HL-60/S4 (cell line): ENCODE results near the gene YTHDC2.

ENCODE experiments used
- in situ Hi-C: fragments of 300-500 bp; cut with MboI; formaldehyde crosslinking; loops from 2 replicates; pipeline ENCODE4 v1.14.3; 2022; ENCODE audit warnings: low sequenced_read_pairs

YTHDC2 gene

DNA sequence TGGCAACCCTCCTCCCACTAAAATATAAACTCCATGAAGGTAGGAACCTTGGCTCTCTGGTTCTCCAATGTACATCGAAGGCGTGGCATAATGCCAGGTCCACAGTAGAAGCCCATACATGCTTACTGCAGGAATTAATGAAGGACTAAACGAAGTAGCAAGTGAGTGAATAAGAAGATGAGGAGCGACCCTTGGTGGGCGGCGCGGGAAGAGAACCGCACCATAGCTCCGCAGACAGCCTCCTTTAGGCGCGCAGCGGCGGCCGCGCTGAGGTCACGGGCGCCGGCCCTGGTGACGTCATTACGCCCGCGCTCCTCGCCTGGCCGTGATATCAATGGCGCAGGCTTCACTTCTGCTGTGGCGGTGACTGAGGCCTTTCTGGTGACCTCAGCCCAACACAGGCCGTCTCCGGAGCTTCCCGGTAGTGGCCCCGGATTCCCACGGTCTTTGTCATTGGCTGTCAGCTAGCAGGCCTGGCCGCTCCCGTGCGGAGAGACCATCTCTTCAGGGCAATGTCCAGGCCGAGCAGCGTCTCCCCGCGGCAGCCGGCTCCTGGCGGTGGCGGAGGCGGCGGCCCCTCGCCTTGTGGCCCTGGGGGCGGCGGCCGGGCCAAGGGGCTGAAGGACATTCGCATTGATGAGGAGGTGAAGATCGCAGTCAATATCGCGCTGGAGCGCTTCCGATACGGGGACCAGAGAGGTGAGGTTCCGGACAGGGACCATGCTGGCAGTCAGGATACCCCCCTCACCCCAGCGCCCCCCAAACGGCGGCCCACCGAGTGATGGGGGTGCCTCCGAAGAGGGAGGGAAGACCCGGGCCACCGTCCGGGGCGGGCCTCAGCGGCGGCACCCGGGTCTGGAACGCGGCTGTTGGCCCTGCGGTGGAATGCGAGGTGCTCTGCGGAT is at the start of gene YTHDC2:
Gene YTHDC2 (plus strand): TSS at position 311 of the 905 bp plus-strand sequence. CDS start 202 bp downstream, at position 513.
- in situ Hi-C loops: loop anchor here (25.0 kb wide), 1 partner anchor 176 kb away; no protein-coding TSS in a partner anchor

DNA sequence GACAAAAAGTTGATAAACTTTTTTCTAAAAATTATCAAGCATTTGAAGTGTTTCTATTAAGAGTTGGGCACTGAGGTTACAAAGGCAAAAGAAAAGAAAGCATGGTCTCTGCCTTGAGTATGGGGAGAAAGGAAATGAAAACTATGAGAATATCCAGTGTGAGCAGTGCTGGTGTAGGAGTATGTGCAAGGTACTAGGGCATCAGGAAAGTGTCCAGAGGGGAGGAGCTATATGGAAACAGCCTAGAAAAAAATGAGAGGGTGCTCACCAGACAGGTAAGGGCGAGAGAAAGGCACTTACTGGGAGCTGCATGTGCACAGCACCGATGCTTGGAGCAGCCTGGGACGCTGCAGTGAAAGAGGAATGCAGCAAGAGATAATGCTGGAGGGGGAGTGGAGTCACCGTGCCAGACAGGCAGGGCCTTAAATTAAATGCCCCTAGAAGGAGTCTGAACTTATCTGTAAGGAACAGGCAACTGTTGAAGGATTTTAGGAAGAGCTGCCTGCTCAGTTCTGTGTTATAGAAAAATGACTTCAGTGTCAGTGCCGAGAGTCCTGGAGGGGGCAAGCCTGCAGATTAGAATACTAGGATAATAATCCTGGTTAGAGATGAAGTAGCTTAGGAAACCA is 39.3 kb upstream of the YTHDC2 start:
- in situ Hi-C loops: no loop called here

DNA sequence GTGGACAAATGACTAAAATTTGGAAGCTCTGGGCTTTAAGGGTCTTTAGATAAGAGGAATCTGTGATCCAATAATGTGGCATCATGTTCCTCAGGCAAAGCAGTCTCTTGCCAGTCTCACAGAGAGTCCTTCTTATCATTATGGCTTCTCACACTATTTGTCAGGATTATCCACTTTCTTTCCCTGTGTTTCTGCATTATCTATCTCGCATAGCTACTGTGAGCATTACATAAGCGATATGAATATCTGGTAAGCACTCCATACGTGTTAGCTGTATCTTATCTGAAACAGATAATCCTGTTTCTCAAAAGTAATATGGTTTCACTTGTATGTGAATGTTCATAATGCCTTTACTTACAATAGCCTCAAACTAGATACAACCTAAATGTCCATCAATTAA is 34.8 kb upstream of the YTHDC2 start:
- in situ Hi-C loops: no loop called here

DNA sequence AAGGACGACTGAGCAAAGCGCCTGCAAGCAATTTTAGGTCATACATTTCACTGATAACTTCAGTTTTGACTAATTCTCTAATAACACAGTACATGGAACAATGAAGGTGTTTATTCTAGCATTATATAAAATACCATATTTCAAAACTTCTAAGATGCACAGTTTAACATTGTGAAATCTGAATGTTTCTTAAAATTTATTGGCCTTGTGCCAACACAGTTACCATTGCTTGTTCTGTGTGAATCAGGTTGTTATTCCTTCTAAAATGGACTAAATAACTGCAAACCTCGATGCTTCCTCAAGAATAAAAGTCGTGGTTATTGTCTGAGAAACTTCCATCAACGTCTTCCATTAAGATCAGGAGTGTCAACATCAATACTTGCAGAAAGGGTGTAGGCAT is 33.3 kb upstream of the YTHDC2 start:
- in situ Hi-C loops: no loop called here

DNA sequence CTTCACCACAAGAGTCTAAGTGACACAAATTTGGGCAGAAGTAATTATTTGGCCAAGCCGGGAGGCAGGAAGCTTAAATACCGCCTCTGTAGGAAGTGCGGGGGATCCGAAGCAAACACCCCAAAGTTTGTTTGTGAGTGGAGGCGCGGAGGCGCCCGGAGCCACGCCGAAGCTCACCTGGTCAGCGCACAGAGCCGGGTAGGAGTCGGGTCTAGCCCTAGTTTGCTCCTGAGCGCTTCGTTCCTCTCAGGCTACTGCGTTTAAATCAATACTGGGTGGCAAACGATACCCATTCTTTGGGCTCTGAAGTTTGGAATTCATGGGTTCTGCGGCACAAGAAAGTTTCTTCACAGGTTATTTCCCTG is 26.1 kb upstream of the YTHDC2 start:
- in situ Hi-C loops: no loop called here

DNA sequence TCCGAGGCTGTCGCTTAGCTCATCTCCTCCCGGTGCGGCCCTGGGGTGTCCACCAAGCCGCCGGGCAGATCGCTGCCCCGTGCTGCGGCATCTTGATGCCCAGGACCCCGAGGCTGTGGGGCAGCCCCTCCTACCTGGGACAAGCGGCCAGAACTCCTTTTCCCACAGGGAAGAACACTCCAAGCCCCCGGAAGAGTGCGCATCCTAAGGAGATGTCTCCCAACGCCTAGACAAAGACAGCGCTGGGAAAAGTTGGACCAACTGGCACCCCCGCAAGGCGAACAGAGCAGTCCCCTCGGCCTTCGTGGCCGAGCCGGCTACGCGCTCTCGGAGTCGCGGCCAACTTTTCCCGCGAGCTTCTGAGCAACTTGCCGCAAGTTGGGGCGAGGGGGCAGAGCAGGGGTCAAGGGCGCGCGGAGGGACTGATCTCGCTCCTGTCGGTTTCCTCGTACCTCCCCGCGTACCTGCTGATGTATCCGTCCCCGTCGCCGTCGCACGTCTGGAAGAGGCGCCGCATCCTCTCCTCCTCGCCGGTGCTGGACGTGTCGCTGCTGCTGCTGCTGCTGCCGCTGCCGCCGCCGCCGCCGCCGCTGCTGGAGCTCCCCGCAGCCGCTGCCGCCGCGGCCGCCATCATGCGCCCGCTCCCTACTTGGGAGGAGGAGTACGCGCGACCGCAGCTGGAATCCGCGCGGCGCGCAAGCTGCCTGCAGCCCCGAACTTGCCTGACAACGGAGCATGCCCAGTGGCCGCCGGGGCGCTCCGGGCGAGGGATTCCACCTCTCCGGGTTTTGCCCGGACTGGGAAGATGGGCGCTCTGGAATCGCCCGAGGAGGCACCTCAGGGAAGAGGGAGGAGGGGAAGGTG is 25.5 kb upstream of the YTHDC2 start, which contains the start of gene MCC:
Gene MCC (minus strand): TSS at position 673 of the 864 bp plus-strand sequence.
- in situ Hi-C loops: no loop called here

DNA sequence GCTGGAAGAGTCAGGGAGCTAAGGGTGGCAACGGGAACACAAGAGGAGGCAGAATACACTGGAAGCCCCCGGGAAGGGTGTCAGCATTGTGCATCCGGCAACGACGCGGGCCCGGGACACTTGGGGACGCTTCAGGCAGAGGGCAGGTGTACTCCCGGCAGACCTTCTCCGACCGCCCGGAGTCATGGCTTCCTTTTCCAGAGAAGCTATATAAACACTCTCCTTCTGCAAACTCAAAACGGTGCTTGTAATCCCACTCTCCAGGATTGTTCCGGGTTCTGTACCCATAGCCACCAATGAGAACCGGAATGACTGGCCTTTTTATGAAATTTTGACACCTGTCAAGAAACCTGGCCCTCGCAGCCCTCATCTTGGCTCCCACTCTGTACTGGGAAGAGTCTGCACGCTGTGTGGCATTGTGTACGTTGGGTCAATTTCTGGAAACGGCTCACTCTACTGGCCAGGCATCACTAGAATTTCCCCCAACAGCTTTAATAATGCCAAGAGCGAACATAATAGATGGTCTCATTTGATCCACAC is 24.8 kb upstream of the YTHDC2 start:
- in situ Hi-C loops: no loop called here

DNA sequence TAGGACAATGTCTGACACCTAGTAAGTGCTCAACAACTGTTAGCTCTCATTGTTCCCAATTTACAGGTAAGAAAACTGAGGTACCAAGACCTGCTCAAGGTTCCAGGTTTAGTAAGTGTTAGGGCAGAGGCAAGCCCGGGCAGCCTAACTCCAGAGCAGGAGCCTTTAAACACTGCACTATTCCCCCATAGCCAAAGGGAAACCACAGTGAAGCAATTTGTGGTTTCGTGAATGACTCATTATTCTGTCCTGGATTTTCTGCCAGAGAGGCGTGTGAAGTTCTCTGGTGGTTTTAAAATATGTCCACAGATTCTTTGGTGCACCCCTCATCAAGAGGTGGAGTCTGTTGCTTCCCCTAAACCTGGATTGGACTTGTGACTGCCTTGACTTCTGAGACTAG is 24.2 kb upstream of the YTHDC2 start:
- in situ Hi-C loops: no loop called here

DNA sequence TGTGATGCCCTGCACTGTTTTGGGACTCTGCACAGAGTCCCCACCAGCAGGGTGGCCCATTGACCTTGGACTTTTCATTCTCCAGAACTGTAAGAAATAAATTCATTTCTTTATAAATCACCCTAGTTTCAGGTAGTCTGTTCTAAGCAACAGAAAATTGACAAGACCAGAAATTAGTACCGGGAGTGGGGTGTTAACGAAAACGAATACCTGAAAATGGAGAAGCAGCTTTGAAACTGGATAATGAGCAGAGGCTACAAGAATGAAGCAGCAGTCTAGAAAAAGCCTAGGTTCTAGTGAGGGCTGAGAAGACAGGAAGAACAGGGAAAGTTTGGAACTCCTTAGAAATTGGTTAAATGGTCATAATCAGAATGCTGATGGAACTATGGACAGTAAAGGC is 23.2 kb upstream of the YTHDC2 start:
- in situ Hi-C loops: no loop called here

DNA sequence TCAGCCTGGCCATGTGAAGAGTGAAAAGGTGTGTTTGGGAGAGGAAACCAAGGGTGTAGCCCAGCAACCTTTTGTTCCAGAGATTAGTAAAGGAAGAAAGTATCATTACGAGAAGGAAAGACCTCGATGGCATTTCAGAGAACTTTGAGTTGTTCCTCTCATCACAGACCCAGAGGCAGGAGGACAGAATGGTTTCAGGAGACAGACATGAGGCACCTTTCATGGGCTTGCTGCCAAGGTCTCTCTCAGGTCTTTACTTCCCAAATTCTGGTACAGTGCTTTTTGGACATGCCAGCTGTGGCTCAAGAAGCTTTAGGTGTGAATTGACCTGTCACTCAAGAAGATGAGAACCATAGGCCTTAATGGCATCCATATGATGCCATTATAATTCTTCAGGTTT is 22.5 kb upstream of the YTHDC2 start:
- in situ Hi-C loops: no loop called here

DNA sequence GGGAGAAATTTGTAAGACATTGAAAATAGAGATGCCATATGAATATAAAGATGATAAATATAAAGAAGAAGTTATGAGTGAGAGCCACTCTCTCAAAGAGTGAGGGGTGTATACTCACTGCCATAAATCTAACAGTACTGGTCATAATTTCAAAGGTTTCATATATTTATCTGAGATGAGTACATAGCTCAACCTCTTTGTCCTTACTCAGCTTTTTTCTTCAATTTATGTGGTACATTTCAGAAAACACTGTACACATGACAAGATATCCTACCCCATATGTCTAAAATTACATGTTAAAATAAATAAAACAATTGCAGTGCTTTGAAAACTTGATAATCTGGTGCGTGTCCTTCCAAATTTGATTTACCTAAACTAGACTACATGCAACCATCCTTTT is 20.0 kb upstream of the YTHDC2 start:
- in situ Hi-C loops: no loop called here

DNA sequence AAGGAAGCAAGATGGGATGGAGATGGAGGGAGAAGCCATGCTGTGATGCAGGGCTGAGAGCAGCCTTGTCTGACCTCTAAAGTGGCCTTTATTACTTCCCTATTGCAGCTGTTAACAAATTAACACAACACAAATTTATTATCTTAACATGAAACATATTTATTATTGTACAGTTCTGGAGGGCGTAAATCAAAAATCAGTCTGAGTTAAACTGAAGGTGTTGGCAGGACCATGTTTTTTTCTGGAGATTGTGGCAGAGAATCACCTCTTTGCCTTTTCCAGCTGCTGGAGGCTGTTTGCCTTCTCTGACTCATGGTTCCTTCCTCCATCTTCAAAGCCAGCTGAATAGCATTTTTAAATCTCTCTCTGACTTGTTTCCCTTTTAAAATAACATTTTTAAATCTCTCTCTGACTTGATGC is 18.1 kb upstream of the YTHDC2 start:
- in situ Hi-C loops: no loop called here

DNA sequence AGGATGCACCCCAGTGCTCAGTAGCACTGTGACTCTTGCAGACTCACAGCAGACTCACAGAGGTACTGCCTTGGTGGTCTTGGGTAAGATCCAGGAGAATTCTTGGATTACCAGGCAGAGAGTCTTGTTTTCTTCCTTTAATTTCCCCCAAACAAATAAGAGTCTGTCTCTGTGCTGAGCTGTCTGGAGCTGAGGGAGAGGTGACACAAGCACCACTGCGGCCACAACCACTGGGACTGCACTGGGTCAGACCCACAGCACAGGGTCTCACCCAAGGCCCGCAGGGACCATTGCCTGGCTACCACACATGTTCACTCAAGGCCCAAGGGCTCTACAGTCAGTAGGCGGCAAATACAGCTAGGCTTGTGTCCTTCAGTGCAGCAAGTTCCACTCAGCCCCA is 11.4 kb upstream of the YTHDC2 start:
- in situ Hi-C loops: loop anchor here (25.0 kb wide), 1 partner anchor 165 kb away; no protein-coding TSS in a partner anchor

DNA sequence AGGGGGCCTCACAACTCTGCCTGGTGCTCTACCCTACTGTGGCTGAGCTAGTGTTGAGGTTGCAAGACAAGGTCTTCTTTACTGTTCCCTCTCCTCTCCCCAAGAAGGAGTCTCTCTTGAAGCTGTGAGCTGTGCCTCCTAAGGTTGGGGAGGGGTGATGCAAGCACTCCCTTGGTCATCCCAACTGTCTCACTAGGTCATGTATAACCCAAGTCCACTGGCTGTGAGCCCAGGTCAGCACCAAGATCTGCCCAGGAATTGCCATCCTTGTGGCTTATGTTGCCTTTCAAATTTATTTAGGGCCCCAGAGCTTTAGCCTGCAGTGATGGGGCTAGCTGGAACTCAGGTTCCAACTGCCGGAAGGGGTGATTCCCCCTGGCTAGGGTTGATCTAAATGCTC is 10.3 kb upstream of the YTHDC2 start:
- in situ Hi-C loops: loop anchor here (25.0 kb wide), 1 partner anchor 166 kb away; no protein-coding TSS in a partner anchor

DNA sequence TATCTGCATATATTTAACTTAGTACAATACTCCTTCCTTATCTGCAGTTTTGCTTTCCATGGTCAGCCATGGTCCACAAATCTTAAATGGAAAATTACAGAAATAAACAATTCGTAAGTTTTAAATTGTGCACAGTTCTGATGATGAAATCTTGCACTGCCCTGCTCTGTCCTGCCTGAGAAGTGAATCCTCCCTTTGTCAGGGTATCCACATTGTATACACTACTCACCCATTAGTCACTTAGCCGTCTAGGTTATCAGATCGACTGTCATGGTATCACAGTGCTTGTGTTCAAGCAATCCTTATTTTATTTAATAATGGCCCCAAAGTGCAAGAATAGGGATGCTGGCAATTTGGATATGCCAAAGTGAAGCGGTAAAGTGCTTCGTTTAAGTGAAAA is 8.3 kb upstream of the YTHDC2 start:
- in situ Hi-C loops: loop anchor here (25.0 kb wide), 1 partner anchor 168 kb away; no protein-coding TSS in a partner anchor

DNA sequence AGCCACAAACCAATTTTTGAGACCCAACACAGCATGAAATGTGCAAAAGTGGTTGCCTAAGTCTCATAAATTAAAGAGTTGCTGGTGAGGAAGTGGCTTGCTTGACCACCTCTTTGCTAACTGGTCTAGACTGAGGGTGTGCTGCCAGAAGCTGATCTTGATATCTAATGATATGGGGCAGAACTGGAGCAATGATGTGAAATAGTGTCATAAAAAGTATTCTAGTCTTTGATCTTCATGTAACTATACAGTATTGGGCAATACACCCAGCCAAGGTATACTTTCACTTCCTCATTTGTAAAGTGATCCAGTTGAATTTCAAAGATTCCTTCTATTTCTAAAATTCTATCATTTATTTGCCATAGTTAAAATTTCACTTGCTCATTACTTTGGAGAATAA is 5.9 kb upstream of the YTHDC2 start:
- in situ Hi-C loops: loop anchor here (25.0 kb wide), 1 partner anchor 170 kb away; no protein-coding TSS in a partner anchor

DNA sequence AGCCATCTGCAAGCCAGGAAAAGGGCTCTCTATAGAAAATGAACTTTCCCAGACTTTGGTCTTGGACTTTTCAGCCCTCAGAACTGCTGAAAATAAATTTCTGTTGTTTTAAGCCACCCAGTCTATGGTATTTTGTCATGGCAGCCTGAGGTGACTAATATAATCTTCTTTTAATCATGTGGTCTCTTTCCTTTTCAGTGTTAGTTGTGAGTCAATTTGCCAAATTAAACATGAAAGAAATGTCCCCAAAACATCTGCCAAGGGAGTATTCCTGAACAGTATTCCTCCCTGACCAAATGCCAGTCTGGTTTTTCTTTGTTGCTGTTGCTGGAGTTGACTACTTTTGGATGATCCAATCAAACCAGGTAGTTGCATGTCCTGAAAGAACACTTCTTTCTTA is 4.7 kb upstream of the YTHDC2 start:
- in situ Hi-C loops: loop anchor here (25.0 kb wide), 1 partner anchor 171 kb away; no protein-coding TSS in a partner anchor

DNA sequence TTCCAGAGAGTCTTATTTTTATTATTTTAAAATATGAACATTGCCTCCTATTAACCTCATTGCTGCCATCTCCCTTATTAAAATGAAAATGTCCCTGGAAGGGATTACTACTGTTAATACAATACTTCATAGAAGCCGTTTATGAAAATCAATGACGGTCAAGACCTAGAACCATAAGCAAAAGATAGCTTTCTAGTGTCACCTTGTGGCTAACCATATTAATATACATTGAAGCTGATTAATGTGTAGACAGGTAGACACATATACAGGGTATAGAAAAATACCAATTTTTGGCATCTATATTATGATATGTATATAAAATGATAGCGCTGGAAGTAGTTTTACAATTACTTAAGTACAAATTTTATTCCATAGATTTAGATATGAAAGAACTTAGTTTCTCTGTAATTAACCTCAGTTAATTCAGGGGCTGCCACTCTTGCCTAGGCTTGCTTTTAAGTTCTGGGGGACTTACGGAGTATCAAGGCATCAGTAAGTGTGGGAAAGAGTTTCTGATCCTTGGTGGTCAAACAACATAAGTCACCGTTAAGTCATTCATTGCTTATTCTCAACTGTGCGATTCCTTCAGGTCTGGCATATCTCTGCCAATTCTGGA is 2.5 kb upstream of the YTHDC2 start:
- in situ Hi-C loops: loop anchor here (25.0 kb wide), 1 partner anchor 174 kb away; no protein-coding TSS in a partner anchor

DNA sequence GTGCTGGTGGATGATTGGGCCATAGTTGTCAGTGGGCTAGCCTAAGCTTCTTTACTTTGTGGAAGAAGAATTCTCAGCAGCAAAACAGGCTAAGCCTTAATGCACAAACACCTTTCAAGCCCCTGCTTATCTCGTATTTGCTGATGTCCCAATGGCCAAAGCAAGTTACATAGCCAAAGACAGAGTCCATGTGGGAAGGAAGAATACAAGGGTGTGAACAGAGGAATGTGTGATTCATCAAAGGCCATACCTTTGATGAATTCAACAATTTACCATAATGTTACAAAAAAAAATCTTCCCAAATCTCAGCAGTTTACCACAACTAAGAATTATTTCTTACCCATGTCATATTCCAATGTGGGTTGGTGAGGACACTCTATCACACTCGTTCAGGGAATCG is 1.2 kb upstream of the YTHDC2 start:
- in situ Hi-C loops: loop anchor here (25.0 kb wide), 1 partner anchor 175 kb away; no protein-coding TSS in a partner anchor

DNA sequence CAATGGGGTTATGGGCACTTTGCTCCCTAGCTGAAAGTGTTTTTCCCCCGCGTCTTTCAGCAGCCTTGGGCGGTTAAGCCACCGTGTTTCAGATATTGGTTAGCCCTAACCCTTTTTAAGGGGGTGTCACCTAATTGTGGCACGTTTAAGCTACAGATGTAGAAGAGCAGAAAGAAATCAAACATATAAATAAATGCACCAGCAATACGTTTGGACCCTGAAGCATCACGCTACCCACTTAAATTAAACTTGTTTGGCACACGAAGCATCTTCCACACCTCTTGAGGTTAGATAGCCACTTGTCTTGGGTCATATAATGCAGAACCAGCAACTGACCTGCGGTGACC is 768 bp downstream of the YTHDC2 start:
- in situ Hi-C loops: loop anchor here (25.0 kb wide), 1 partner anchor 177 kb away; no protein-coding TSS in a partner anchor
